ENCODE measurements around the gene PKHD1.

- TF ChIP-seq CTCF (IDR thresholded peaks at IDR 0.05) (no peak), POLR2A (IDR thresholded peaks at IDR 0.05) (no peak)
Observed at GRCh38 chr6:52010145-52010544, 77.3 kb downstream of the PKHD1 start.
